ENCODE measurements around the gene SLC23A3.

The SLC23A3 gene, protein sequence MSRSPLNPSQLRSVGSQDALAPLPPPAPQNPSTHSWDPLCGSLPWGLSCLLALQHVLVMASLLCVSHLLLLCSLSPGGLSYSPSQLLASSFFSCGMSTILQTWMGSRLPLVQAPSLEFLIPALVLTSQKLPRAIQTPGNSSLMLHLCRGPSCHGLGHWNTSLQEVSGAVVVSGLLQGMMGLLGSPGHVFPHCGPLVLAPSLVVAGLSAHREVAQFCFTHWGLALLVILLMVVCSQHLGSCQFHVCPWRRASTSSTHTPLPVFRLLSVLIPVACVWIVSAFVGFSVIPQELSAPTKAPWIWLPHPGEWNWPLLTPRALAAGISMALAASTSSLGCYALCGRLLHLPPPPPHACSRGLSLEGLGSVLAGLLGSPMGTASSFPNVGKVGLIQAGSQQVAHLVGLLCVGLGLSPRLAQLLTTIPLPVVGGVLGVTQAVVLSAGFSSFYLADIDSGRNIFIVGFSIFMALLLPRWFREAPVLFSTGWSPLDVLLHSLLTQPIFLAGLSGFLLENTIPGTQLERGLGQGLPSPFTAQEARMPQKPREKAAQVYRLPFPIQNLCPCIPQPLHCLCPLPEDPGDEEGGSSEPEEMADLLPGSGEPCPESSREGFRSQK

GRCh38 chr2:219169930-219170654 is at the start of gene SLC23A3:
SLC23A3 (minus strand) TSS chr2:219170029; CDS start chr2:219169984, 45 bp downstream.
- no peak for DNase-seq (ENCODE audit: low spot score)

GRCh38 chr2:219218732-219219701 is 49.2 kb upstream of the SLC23A3 start, which contains the start of gene ABCB6:
ABCB6 (minus strand) TSS chr2:219218958; CDS start chr2:219218673, 285 bp downstream.
- peak; percentile 95 for DNase-seq (ENCODE audit: low spot score)

GRCh38 chr2:219218217-219218731 is 48.4 kb upstream of the SLC23A3 start:
- DNase-seq (ENCODE audit: low spot score) = peak; percentile 81

GRCh38 chr2:219216535-219216915 is 46.7 kb upstream of the SLC23A3 start:
- DNase-seq (ENCODE audit: low spot score) = no peak

- no peak for DNase-seq (ENCODE audit: low spot score)
These were observed 46.2 kb upstream of the SLC23A3 start for GRCh38 chr2:219215871-219216534.

- DNase-seq (ENCODE audit: low spot score) = no peak
These were observed 45.0 kb upstream of the SLC23A3 start for GRCh38 chr2:219214786-219215185.

DNA sequence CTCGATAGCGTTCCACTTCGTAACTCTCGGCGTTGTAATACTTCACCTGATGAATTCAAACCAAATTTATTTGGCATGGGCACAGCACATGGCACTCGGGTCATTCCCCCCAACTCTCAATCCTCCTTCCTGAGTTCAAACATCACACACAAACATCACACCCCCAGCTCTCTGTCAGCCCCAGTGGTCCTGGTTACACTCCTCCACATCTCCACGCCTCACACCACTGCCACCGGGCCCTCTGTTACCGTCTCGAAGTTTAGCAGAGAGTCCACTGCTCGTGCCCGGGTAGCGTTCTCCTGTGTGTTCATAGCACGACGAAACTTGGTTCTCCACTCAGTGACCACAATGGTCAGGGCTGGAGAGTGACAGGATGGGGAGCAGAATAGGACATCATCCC is 44.3 kb upstream of the SLC23A3 start:
- DNase-seq (ENCODE audit: low spot score) = no peak

- no peak for DNase-seq (ENCODE audit: low spot score)
These were observed 43.8 kb upstream of the SLC23A3 start for GRCh38 chr2:219213486-219214071.

DNA sequence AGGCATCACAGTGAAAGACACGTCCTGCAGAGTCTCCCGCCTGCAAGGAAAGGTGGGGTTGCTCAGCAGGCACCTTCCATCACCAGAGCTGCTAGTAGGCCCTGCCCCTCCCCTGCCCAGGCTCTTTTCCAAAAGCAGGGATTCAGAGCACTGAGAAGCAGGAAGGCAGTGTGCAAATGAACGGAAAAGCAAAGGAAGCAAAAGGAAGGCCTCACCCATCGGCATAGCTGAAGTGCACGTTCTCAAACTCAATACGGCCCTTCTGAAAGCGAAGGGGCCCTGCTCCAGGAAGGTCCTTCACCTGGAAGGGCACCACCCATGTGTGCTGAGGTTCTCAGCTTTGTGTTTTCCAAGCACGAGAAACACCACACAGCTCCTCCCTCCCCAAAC is 43.2 kb upstream of the SLC23A3 start:
- DNase-seq (ENCODE audit: low spot score) = no peak

- DNase-seq (ENCODE audit: low spot score) = no peak
These were observed 41.1 kb upstream of the SLC23A3 start for GRCh38 chr2:219210886-219211362.

DNA sequence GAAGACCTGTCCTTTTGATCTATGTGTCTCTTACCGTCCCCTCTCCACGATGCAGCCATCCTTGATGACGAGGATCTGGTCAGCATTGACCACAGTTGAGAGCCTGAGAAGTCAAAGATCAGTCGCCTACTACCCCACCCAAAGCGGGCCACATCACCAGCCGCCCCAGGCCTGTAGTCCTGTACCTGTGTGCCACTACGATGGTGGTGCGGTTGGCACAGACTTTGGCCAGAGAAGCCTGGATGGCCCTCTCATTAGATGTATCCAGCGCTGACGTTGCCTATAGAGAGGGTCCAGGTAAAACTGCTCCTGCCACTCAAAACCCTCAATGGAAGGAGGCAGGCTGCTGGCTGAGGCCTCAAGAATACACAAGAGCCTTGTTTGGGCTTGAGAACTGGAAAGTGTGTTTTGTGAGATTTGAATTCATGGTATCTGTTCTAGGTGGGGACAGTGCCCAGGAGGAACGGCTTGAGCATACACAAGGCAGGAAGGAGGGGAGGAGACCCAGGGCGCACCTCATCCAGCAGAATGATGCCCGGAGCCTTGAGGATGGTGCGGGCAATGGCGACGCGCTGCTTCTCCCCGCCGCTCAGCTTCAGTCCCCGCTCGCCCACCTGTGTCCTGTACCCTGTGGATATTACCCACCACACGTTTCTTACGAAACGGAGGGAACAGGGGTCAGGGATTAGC is 40.5 kb upstream of the SLC23A3 start:
- DNase-seq (ENCODE audit: low spot score) = no peak

GRCh38 chr2:219209236-219210195 is 39.7 kb upstream of the SLC23A3 start:
- DNase-seq (ENCODE audit: low spot score) = no peak

DNA sequence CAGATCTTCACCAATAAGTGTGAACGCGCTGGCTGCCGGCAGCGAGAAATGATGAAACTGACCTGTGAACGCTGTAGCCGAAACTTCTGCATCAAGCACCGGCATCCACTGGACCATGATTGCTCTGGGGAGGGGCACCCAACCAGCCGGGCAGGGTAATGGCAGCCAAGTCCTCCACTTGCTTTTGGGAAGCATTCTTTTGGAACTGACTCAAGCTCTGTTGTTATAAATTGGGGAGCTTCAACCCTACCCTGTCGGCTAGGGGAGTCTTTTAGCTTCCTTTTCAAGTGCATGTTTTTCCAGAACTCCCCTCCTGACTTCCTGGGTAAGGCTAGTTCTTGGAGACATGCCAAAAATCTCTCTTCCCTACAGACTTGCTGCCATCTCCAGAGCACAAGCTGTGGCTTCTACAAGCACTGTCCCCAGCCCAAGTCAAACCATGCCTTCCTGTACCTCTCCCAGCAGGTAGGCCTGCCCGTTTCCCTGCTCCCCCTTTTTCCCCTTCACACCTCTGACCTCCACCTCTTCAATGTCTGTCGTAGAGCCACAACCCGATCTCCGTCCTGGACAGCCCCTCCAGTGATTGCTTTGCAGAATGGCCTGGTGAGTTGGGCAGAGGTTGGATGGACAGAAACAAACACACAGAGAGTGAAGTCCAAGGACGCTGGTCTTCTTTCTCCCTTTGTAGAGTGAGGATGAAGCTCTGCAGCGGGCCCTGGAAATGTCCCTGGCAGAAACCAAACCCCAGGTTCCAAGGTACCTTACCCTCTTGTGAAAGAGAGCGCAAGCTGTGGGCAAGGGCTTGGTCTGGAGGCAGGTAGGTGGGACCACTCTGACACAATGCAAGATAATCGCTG is 38.3 kb upstream of the SLC23A3 start:
- DNase-seq (ENCODE audit: low spot score) = no peak

- no peak for DNase-seq (ENCODE audit: low spot score)
These were observed 37.5 kb upstream of the SLC23A3 start for GRCh38 chr2:219207134-219207883.

DNA sequence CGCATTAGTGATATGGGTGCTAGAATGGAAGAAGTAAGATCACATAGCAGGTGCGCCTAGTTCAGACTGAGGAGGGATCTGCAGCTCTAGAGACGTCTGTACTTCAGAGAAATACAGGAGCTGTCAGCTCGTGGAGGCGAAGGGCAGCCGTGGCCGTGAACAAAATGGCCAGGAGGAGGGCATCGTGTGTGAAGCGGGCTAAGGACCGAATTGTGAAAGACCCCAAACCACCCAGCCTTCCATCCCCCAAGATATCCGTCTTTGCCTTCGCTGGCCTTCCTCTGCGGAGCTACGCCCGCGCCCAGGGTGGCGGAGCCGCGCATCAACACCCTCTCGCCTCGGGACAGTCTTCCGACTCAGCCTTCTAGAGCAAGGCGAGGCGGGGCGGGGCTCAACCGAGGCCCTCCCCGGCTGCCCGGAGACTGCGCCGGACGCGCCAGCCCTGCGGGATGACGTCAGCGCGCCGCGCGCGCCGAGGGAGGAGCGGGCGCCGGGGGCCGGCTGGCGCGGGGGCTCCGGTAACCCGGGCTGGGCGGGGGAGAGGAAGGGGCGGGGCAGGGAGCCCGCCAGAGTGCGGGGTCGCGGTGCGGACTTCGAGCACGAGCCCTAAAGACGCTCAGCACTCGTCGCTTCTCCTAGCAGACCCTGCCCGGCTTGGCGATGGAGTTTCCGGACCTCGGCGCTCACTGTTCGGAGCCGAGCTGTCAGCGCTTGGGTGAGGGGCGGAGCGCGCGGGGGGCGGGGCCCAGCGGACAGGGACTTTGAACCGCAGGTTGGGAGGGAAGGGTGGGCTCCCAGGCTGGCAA is 36.7 kb upstream of the SLC23A3 start, which contains the start of gene ZFAND2B:
TSS of gene ZFAND2B (plus strand) at position 455 of the 806 bp plus-strand sequence. CDS start at position 661, 206 bp downstream.
- DNase-seq (ENCODE audit: low spot score) = peak; percentile 100

DNA sequence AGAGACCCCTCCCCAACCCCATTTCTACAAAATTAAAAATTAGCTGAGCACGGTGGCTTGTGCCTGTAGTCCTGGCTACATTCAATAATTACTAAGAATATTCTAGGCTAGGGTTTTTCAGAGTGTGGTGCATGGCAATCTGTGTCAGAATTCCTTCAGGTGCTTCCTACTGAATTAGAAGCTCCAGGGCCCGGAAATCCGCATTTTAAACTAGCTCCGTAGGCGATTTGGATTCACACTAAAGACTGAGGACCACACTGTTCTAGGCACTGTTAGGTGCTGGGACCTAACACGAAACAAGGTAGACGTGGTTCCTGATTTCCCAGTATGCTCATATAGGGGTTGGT is 36.1 kb upstream of the SLC23A3 start:
- DNase-seq (ENCODE audit: low spot score) = no peak
